NCI-H128 (cell line): ENCODE measurements around the gene CD109.
"Not testable (repeated sequence)": the region's sequence is repeated elsewhere in the genome, so short reads cannot be mapped to it uniquely, and the experiment has no call there.

Experiments used
- DNase-seq: peaks from one replicate; lab custom pipeline; 2025; ENCODE audit not compliant: unreplicated experiment; lab: John Stamatoyannopoulos, UW

CD109 gene

DNA sequence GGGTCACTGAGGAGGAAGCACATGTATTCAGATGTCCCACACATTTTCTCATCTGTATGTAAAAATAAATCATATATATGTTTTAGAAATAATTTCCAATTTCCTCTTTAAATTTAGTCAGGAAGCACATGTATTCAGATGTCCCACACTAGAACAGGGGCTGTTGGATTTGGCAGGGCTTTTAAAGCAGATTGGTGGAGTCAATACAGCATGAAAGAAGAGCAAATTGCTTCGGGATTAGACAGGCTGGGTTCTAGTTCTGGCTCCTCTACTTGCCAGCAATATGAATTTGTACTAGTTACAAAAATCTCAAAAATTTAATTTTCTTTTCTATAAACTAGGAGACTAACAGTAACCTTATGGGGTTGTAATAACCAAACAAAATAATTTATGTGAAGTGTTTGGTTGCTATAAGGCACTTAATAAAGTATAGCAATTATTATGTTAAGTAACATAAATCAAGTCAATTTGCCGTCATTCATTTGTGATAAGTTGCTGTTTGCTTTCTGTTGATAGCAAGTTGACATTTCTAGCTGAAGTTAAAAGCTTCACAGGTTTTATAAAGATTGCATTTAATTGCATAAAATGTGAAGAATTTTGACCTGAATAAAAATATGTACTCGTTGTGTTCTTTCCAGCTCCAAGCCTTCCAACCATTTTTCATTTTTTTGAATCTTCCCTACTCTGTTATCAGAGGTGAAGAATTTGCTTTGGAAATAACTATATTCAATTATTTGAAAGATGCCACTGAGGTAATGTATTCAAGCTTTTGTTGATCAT is 88.9 kb downstream of the CD109 start:
- DNase-seq: no peak

DNA sequence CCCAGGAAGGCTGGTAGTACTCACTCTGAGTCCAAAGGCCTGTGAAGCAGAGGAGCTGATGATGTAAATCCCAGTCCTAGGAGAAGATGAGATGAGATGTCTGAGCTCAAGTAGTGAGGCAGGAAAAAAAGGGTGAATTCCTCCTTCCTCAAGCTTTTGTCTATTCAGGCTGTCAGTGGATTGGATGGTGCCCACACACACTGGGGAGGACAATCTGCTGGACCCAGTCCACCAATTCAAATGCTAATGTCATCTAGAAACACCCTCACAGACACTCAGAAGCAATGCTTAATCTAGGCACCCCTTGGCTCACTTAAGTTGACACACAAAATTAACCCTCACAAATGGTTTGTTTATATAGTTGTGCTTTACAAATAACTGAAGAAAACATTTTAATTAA is 94.6 kb downstream of the CD109 start:
- DNase-seq: no peak

DNA sequence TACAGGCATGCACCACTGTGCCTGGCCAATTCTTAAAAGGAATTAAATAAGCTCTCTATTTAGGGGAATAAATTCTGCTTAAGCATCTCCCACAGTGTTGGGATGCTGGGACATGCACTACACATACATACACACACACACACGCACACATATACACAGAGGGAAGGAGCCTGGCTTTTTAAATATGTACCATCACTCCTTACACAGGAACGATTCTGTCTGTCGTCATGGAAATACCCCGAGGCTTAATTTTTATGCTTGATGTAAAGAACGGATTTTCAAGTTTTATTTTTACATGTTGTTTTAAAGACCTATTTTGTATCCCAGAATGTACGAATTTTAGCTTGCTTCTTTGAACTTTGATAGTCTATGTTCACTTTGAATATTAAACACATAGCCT is 95.3 kb downstream of the CD109 start:
- no peak for DNase-seq

DNA sequence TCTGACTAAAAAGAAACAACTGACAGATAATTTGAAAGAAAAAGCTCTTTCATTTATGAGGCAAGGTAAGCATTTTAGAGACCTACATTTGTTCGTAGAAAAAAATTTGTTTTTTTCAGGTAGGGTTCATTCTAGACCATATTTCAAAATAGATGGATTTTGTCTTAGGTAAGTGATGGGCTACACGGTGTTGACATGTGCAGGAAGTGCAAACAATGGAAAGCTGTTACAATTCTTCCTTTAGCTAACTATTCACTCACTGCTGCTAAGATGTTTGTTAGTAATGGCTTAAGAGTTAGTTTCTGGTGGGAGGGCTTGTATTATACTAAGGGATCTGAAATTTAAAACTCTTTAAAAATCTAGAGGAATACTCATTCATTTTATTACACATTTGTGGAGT is 96.7 kb downstream of the CD109 start:
- no peak for DNase-seq

DNA sequence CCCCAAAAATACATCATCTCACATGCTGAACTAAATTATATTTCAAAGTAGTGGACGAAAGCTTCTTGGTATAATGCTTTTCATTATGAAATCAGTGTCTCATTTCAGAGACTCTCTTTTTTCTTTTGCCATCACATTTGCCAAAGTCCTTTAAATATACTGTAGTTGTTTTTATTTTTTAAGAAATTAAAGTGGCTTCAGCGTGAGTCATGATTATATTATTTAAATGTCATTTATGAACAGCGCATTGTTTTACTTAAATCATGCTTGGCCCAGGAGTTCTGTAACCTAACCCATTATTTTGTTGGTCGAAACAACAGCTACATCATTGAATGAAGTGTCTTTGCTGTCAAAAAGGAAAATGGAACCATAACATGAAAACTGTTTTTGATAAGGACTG is 100.9 kb downstream of the CD109 start:
- no peak for DNase-seq

DNA sequence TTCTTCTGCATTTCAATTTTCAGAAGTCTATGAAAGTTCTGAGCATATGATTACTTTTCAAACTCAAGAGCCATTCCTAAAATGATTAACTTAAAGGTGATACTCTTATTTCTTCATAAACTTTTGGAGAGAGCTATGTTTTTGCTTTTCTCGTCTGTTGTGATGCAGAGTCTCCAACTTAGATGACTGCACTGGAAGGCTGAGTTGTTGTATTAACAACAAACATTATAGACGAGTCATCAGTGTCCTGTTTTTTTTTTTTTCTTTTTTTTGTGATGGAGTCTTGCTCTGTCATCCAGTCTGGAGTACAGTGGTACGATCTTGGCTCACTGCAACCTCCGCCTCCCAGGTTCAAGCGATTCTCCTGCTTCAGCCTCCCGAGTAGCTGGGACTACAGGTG is 101.9 kb downstream of the CD109 start:
- no peak for DNase-seq

DNA sequence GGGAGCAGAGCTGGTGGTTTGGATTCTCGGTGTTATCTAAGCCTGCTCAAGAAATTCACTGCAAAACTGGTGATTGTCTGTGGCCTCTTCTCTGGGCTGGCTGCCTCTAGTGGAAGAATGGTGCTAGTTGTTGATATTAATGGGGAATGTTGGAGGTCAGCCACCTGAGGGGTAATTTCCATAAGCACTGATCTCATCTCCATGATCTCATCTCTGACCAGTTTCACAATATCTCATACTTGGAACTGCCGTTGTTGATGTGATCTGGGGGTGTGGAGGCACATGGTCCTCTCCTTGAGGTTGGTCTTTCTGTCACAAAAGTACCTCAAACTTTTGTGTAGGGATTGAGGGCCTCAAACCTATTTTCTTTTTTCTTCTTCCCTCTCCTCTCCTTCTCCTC is 102.6 kb downstream of the CD109 start:
- no peak for DNase-seq

DNA sequence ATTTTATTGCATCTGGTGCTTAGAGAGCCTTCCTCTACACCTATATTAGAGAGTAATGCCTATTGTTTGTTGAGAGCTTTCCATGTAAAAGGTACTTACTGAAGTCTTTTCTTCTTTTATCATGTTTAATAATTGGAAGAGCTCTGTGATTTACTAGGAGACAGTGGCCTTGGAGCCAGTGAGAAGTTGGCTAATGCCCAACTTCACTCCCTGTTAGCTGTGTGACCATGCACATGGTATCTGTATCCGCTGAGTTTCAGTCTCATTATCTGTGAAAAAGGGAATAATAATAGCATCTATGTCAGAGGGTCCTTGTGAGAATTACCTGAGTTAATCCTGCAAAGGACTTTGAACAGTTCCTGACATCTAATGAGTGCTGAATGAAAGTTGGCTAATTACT is 105.0 kb downstream of the CD109 start:
- no peak for DNase-seq

DNA sequence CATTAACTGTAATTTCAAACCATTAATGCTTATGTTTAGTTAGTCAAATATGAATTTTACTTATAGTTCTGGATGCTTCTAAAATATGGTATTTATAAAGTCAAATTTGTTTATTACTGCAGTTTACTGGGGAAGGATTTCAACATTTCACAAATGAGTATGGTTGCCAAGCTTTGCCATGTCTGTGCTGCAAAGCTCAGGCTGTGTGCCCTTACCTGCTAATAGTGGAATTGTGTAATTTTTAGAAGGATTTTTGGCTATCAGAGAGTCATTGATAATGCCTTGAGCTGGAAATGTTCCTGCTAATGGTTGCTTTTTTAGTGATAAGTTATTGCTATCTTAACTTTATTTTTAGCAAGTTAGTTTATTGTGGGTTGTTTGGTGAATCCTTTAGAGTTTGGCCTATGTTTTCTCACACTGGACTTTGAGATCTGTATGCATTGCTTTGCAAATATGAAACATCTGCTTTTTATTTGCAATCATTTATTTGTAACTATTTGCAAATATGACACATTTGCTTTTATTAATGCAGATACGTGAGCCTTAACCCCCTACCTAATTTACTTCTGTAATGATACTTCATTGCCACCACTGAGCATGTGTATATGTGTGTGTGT is 105.8 kb downstream of the CD109 start:
- DNase-seq: no peak

DNA sequence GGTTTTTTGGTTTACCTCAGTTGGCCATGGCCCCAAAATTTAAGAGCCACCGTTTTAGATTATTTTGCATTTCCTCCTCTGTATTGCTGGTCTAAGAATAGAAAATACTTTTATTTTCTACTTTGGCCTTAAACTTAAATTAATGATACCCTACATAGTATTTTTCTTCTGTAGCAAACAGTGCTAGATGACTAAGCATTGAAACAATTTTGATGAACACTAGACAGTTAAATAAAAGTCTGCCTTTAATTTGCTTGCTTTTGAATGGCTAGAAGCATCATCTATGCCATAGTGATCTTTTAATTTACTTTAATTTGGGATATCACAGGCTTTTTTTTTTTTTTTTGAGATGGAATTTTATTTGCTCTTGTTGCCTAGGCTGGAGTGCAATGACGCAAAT is 106.4 kb downstream of the CD109 start:
- DNase-seq: no peak

DNA sequence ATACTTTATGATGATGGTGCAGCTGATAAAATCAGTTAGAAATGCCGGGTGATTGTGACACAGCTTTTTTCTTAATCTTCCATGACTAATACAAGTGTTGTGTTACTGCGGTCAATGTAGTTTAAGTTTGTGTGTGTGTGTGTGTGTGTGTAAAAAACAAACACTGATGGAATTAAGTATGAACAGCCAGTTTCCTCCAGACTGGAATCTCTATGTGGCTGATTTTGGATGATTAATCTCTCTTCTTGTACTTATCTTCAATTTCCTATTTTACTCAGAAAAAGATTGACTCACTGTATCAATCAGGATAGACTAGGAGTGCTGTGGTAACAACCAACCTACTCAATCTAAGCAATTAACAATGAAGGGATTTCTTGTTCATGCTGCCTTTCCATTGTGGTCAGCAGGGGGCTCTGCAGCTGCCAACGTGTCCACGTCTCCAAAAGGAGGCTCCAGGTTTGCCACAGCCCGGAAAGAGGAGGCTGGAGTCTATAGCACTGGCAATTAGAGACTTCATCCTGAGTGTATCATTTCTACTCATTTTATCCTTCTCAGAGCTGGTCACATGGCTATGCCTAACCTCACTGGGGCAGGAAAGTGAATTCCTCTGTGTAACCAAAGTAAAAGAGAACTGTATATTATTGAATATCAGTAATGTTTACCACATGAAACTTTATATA is 107.7 kb downstream of the CD109 start:
- no peak for DNase-seq

DNA sequence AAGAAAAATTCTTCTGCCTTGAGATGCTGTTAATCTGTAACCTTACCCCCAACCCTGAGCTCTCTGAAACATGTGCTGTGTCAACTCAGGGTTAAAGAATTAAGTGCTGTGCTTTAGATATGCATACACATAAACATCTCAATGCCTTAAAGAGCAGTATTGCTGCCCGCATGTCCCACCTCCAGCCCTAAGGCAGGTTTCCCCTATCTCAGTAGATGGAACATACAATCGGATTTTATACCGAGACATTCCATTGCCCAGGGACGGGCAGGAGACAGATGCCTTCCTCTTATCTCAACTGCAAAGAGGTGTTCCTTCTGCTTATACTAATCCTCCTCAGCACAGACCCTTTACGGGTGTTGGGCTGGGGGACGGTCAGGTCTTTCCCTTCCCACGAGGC is 109.2 kb downstream of the CD109 start:
- not testable (repeated sequence) for DNase-seq

DNA sequence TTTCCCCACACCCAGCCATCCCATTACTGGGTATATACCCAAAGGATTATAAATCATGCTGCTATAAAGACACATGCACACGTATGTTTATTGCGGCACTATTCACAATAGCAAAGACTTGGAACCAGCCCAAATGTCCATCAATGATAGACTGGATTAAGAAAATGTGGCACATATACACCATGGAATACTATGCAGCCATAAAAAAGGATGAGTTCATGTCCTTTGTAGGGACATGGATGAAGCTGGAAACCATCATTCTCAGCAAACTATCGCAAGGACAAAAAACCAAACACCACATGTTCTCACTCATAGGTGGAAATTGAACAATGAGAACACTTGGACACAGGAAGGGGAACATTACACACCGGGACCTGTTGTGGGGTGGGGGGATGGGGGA is 110.0 kb downstream of the CD109 start:
- not testable (repeated sequence) for DNase-seq

DNA sequence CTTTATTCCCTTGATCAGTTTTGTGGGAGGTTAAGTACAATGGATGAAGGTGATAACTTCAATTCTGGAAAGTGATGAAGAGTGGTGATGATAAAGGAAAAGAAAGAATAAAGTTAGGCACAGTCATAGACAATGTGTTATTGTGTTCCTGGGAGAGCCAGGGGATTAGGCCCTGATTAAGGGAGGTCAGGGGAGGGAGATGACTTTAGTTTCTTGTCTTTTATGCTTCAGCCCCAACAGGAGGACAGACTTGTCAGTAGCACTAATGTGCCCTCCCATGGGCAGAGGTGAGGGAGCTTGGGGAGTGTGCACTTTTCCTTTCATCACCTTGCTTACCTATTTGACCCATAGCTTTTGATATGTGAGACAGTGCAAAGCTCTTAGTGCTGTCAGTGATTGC is 115.7 kb downstream of the CD109 start:
- DNase-seq: no peak

DNA sequence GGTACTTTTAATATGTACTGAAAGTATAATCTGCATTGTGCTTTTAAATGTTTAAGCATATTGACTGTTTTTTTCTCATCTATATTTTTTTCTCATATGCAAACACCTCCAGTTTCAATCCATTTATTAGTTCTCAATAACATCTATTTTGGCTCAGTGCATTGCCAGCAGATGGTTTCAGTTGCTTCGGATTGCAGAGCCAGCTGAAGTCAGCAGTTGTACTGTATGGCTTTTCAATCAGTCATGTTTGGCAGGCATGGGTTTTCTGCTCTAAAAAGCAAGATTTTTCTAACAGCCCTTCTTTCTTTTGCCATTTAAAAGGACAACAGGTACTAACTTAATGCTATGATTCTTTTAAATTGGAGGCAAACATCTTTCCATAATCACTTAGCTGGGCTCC is 121.2 kb downstream of the CD109 start:
- no peak for DNase-seq

DNA sequence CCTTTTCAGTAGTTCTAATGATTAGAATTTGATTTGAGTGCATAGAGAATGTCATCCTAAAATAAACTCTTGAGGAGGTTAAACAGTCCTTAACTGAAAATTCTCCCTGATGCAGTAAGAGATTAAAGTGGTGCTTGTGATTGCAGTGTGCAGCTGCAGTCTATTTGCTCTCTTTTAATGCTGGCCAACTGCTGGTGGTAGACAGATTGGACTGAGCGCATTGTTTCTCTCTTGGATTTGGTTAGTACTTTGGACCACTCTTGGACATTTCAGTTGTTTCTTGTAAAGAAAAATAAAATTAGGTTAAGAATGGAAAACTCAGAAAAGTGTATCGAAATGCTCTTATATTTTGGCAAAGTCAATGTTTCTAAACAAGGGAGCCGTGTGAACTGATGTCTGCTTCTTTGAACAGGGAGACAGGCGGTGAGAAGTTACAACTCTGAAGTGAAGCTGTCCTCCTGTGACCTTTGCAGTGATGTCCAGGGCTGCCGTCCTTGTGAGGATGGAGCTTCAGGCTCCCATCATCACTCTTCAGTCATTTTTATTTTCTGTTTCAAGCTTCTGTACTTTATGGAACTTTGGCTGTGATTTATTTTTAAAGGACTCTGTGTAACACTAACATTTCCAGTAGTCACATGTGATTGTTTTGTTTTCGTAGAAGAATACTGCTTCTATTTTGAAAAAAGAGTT is 127.2 kb downstream of the CD109 start:
- DNase-seq: no peak

DNA sequence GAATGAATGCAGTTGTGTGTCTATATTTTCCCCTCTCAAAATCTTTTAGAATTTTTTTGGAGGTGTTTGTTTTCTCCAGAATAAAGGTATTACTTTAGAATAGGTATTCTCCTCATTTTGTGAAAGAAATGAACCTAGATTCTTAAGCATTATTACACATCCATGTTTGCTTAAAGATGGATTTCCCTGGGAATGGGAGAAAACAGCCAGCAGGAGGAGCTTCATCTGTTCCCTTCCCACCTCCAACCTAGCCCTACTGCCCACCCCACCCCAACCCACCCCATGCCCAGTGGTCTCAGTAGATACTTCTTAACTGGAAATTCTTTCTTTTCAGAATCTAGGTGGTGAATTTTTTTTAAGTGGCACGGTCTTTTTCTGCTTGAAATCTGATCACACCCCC is 127.8 kb downstream of the CD109 start:
- no peak for DNase-seq

DNA sequence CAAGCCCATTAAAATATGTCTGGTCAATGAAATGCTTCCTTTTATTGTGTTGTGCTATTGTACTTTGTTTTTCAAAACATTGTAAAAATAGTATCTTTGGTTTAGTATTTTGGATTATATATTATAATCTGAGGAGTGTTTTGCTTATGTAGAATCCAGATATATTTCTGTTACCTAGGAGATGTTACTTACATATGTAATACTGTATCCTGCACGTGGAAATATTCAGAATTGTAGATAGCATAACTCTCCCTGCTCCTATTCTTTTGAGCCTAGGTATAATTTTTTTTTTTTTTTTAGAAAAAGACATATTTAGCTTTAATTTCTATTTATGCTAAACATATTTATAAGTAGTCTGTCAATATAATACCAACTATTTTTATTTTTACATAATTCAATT is 130.6 kb downstream of the CD109 start:
- DNase-seq: no peak

DNA sequence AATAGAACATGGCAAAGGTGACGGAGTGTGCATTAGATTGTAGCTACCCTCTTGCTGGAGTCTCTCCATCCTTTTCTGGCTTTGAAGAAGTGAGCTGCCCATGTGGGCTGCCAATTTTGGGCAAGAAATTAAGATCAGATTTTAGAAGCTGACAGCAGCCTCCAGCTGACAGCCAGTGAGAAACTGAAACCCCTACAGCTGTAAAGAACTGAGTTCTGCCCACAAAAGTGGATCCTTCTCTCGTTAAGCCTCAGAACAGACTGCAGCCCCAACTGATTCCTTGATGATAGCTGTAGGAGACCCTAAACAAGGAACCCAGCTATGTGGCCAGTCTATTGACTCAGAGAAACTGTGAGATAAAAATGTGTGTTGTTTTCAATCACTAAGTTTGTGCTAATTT is 134.1 kb downstream of the CD109 start:
- DNase-seq: no peak

DNA sequence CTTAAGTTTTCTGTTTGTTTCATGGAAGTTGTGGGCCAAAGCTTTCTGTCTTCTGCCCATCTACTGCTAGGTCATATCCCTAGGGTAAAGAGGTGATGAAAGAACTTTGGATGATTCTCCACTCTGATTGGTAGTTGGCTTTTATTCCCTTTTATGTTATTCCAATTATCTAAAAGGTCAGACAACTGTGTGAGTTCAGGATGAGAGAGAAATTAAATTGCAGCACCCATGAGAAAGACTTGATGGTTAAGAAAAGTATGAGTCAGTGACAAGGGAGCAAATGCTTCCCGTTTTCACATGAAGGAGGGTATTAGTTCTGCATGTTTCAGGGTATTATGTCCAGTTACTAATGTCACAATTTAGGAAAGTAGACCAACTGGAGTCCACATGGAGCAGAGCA is 136.3 kb downstream of the CD109 start:
- no peak for DNase-seq

DNA sequence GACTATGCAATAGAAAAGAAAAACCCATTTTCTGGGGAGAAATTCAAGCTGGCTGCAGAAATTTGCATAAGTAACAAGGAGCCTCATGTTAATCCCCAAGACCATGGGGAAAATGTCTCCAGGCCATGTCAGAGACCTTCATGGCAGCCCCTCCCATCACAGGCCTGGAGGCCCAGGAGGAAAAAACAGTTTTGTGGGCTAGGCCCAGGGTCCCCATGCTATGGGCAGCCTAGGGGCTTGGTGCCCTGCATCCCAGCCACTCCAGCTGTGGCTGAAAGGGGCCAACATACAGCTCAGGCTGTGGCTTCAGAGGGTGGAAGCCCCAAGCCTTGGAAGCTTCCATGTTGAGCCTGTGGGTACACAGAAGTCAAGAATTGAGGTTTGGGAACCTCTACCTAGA is 148.7 kb downstream of the CD109 start:
- DNase-seq: not testable (repeated sequence)

DNA sequence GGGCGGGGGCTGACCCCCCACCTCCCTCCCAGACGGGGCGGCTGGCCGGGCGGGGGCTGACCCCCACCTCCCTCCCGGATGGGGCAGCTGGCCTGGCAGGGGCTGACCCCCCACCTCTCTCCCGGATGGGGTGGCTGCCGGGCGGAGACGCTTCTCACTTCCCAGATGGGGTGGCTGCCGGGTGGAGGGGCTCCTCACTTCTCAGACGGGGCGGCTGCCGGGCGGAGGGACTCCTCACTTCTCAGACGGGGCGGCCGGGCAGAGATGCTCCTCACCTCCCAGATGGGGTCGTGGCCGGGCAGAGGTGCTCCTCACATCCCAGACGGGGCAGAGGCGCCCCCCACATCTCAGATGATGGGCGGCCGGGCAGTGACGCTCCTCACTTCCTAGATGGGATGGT is 155.0 kb downstream of the CD109 start:
- not testable (repeated sequence) for DNase-seq
